DND-41 (cell line): ENCODE data around the gene FBL.
A peak's percentile ranks its signal among the peaks of the same experiment; 100 is the strongest.

Experiments
- ATAC-seq: fragments of 200-7000 bp; cut with Tn5 transposase; 3 replicates; pipeline ENCODE4 v1.9.1; 2021; ENCODE audit warnings: low read depth; ENCODE audit not compliant: insufficient read depth
- DNase-seq: peaks from one replicate; pipeline ENCODE4 v3.0.0-alpha.2; 2020
- H2AFZ ChIP-seq: 2 replicates; pipeline ENCODE4 v1.6.0; 2012; ENCODE audit warnings: low read depth, low read length
- H3K27ac ChIP-seq: 2 replicates; pipeline ENCODE4 v1.5.1; 2012; ENCODE audit warnings: low read length, inconsistent platforms
- H3K27me3 ChIP-seq: fragments of 200-600 bp; sonication (generic); 2 replicates; pipeline ENCODE4 v1.6.0; 2012; ENCODE audit warnings: low read length, mild to moderate bottlenecking, inconsistent platforms; ENCODE audit not compliant: insufficient read depth, poor library complexity
- H3K36me3 ChIP-seq: 2 replicates; pipeline ENCODE4 v1.5.1; 2012; ENCODE audit warnings: low read length, inconsistent platforms; ENCODE audit not compliant: insufficient read depth
- H3K4me1 ChIP-seq: 2 replicates; pipeline ENCODE4 v1.5.1; 2012; ENCODE audit warnings: mild to moderate bottlenecking, low read length; ENCODE audit not compliant: insufficient read depth
- H3K4me2 ChIP-seq: 2 replicates; pipeline ENCODE4 v1.6.0; 2012; ENCODE audit warnings: mild to moderate bottlenecking, moderate library complexity, low read length, inconsistent platforms; ENCODE audit not compliant: insufficient read depth
- H3K4me3 ChIP-seq, 2 experiments: fragments of 200-600 bp in 1 of 2; shearing (Covaris generic) in 1 of 2; 2 replicates each; pipeline ENCODE4 v1.5.1; 2012 to 2016; ENCODE audit warnings: inconsistent platforms in 2 of 2, low read length in 2 of 2, mild to moderate bottlenecking in 2 of 2, low read depth in 1 of 2, moderate library complexity in 1 of 2
- H3K79me2 ChIP-seq: 2 replicates; pipeline ENCODE4 v1.6.0; 2012; ENCODE audit warnings: low read length, inconsistent platforms; ENCODE audit not compliant: insufficient read depth
- H3K9ac ChIP-seq: 2 replicates; pipeline ENCODE4 v1.6.0; 2012; ENCODE audit warnings: low read depth, mild to moderate bottlenecking, inconsistent platforms, low read length, moderate library complexity
- H3K9me3 ChIP-seq: 2 replicates; pipeline ENCODE4 v1.5.1; 2012; ENCODE audit warnings: low read length, moderate library complexity, mild to moderate bottlenecking, inconsistent platforms; ENCODE audit not compliant: insufficient read depth, severe bottlenecking
- H4K20me1 ChIP-seq: 2 replicates; pipeline ENCODE4 v1.6.0; 2012; ENCODE audit warnings: low read length; ENCODE audit not compliant: insufficient read depth
- CTCF ChIP-seq: IDR thresholded peaks from 2 replicates; pipeline ENCODE4 v1.5.1; 2012; ENCODE audit warnings: borderline replicate concordance, low read length, moderate library complexity, mild to moderate bottlenecking; ENCODE audit not compliant: poor library complexity, severe bottlenecking; ENCODE audit errors: extremely low read depth
- EZH2 ChIP-seq: IDR thresholded peaks from 3 replicates; pipeline ENCODE4 v1.6.1; 2012; ENCODE audit warnings: borderline replicate concordance, low read depth, mild to moderate bottlenecking, moderate library complexity, low read length, inconsistent platforms; ENCODE audit not compliant: severe bottlenecking

FBL gene

DNA sequence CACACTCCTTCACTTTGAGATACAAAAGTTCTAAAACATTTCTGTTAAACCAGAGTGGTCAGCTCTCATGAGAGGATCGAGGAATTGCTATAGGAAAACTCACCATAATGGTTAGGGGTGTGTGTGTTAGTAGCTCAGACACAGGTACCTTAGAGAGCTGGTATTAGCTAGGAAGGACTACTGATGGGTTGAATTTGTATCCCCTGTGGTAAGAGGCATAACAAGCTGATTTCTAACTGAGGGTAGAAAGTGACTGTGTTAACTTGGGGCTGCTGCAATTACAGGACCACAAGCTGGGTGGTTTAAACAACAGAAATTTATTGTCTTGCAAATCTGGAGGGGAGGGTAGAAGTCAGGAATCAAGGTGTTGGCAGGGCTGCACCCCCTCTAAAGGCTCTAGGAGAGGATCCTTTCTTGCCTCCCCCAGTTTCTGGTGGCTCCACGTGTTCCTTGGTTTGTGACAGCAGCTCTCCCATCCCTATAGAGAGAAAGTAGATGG is 50.1 kb downstream of the FBL start:
- no peak for ATAC-seq
- H3K9ac ChIP-seq: no peak overlapping the region
- no peak overlapping the region for H3K4me2 ChIP-seq
- TF ChIP-seq EZH2 (no peak), CTCF (no peak)
- H3K36me3 ChIP-seq: no peaks in the 10 kb centered on the region
- DNase-seq: no peak
- peaks cover 14% of the 10 kb centered on the region for H3K27me3 ChIP-seq
- H3K4me3 ChIP-seq: no peak overlapping the region
- H3K27ac ChIP-seq: no peak overlapping the region
- no peaks in the 10 kb centered on the region for H3K79me2 ChIP-seq
- no peaks in the 10 kb centered on the region for H3K9me3 ChIP-seq
- H3K4me1 ChIP-seq: peaks cover 10% of the 10 kb centered on the region
- no peak overlapping the region for H2AFZ ChIP-seq
- H4K20me1 ChIP-seq: no peaks in the 10 kb centered on the region

DNA sequence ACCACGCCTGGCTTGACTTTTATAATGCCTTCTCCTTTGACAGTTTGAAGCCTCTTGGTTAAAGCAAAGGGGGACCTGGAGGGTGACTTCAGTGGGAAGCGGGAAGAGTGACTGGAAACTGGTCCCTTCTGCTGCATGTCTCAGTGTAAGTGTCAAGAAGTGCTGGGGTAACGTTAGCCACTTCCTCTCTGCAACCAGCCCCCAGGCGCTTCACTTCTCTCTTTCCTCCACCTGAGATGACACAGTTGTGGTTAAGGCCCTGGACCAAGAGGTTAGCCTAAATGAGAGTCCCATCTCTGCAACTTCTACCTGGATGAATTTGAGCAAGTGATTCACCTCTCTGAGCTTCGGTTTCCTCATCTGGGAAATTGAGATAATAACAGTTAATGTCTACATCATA is 51.2 kb downstream of the FBL start:
- TF ChIP-seq CTCF (no peak), EZH2 (no peak)
- Histone ChIP-seq H3K27ac (no peak overlapping the region), H3K4me2 (no peak overlapping the region), H3K9me3 (no peaks in the 10 kb centered on the region), H3K4me1 (peaks cover 10% of the 10 kb centered on the region), H3K4me3 (no peak overlapping the region), H2AFZ (no peak overlapping the region), H3K79me2 (no peaks in the 10 kb centered on the region), H3K36me3 (no peaks in the 10 kb centered on the region), H3K9ac (no peak overlapping the region), H3K27me3 (peaks cover 14% of the 10 kb centered on the region), H4K20me1 (no peaks in the 10 kb centered on the region)
- ATAC-seq (no peak), DNase-seq (no peak)

- Histone ChIP-seq H4K20me1 (no peaks in the 10 kb centered on the region), H3K4me2 (peak overlapping the region; percentile 65), H3K27me3 (peaks cover 14% of the 10 kb centered on the region), H2AFZ (peak overlapping the region; percentile 79), H3K9ac (0 out of 2 replicates have a peak overlapping the region, but pooled peaks have one; percentile 0), H3K4me3 (peak overlapping the region in 1 of 2 experiments; percentile 52; a peak in 2 of 4 replicates), H3K36me3 (no peaks in the 10 kb centered on the region), H3K79me2 (no peaks in the 10 kb centered on the region), H3K27ac (no peak overlapping the region), H3K4me1 (peaks cover 10% of the 10 kb centered on the region), H3K9me3 (no peaks in the 10 kb centered on the region)
- DNase-seq (peak; percentile 72), ATAC-seq (peak; percentile 96)
- TF ChIP-seq EZH2: no peak
- TF ChIP-seq CTCF: peak; percentile 95
Observed at GRCh38 chr19:39792999-39793546, 53.1 kb downstream of the FBL start.

DNA sequence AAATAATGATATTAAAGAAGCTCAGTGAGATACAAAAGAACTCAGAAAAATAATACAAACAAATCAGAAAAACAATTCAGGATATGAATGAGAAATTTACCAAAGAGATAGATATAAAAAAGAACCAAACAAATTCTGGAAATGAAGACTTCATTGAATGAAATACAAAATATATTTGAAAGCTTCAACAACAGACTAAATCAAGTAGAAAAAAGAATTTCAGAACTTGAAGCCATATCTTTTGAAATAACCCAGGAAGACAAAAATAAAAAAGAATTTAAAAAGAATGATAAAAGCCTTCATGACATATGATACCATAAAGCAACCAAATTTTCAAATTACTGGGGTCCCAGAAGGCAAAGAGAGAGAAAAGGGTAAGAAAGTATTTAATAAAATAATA is 57.9 kb downstream of the FBL start:
- H3K9me3 ChIP-seq: peaks cover 7% of the 10 kb centered on the region
- no peak overlapping the region for H3K9ac ChIP-seq
- ATAC-seq (no peak), DNase-seq (no peak)
- H4K20me1 ChIP-seq: no peaks in the 10 kb centered on the region
- H3K36me3 ChIP-seq: no peaks in the 10 kb centered on the region
- H3K4me2 ChIP-seq: no peak overlapping the region
- no peak overlapping the region for H2AFZ ChIP-seq
- H3K4me3 ChIP-seq: no peak overlapping the region
- H3K79me2 ChIP-seq: no peaks in the 10 kb centered on the region
- TF ChIP-seq CTCF (no peak), EZH2 (no peak)
- no peak overlapping the region for H3K27ac ChIP-seq
- H3K4me1 ChIP-seq: peaks cover 6% of the 10 kb centered on the region; the same call in 1 of the 2 replicates
- H3K27me3 ChIP-seq: no peaks in the 10 kb centered on the region
